ENCODE measurements around the gene ANAPC16.
"Not testable (repeated sequence)": the region's sequence is repeated elsewhere in the genome, so short reads cannot be mapped to it uniquely, and the experiment has no call there.

Gene ANAPC16

GRCh38 chr10:72211381-72211780, 4.4 kb upstream of the ANAPC16 start:
- FAIRE-seq; DNase-seq (ENCODE audit: low spot score): not testable (repeated sequence)

DNA sequence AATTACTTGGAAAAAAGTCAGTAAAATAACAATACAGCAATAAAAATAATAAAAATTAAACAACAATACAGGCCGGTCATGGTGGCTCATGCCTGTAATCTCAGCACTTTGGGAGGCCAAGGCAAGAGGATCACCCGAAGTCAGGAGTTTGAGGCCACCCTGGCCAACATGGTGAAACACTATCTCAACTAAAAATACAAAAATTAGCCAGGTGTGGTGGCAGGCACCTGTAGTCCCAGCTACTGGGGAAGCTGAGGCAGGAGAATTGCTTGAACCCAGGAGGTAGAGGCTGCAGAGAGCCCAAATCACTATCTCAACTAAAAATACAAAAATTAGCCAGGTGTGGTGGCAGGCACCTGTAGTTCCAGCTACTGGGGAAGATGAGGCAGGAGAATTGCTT, 4.0 kb upstream of the ANAPC16 start:
- DNase-seq (ENCODE audit: low spot score): not testable (repeated sequence)

DNA sequence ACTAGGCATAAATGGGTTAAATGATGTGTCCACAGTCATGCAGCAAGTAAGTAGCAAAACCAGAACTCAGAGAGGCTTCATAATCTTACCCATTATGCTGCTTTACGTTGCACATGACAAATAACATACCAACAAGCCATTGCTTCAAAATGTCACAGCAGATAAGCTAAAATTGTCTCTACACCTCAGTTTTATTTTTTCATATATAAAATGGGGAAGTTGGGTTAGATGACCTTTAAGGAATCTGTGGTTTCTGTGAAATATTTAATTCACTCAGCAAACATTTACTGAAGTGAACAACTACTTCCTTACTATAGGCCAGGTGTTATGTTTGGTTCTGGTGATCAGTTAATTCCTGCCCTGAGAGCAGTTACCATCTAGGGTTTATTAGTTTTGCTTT, 2.5 kb downstream of the ANAPC16 start:
- no peak for FAIRE-seq
- no peak for DNase-seq (ENCODE audit: low spot score)

More for the DNA sequence above, 4.0 kb upstream of the ANAPC16 start:
- not testable (repeated sequence) for FAIRE-seq

DNA sequence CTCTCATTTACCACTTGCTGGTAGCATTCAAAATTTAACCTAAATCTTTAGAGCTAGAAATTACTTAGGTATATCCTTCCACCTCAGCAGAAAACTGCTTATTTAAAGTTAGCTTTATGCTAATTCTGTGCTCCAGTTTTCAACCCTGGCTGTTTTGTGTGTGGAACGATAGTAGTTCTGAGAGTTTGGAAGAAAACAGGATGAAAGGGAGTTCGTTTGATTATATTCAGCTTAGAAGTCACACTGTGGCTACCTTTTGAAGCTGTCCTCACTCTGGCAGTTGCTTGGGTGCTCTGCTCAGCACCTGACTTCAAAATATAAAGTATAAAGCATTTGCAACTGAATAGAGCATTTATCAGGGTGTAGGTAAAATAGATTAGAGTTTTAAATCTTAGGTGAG, 2.9 kb downstream of the ANAPC16 start:
- no peak for FAIRE-seq
- DNase-seq (ENCODE audit: low spot score): no peak

DNA sequence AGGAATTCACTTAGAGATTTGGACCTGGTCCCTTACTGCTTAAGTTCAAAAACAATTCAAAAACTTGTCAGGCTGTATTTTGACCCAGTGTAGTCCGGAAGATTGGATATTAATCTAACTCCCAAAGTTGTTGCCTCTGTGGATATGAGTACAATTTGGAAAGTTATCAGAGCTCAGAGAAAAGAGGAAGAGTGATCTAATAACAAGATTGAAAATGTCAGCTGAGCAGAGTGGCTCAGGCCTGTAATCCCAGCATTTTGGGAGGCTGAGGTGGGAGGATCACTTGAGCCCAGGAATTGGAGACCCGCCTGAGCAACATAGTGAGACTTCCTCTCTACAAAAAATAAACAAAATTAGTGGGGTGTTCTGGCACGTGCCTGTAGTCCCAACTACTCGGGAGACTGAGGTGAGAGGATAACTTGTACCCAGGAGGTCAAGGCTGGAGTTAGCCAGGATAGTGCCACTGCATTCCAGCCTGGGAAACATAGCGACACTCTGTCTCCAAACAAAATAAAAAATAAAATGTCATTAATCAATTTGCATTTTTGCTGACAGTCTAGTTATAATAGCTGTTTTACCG, 3.5 kb downstream of the ANAPC16 start:
- DNase-seq (ENCODE audit: low spot score) (no peak), FAIRE-seq (no peak)

DNA sequence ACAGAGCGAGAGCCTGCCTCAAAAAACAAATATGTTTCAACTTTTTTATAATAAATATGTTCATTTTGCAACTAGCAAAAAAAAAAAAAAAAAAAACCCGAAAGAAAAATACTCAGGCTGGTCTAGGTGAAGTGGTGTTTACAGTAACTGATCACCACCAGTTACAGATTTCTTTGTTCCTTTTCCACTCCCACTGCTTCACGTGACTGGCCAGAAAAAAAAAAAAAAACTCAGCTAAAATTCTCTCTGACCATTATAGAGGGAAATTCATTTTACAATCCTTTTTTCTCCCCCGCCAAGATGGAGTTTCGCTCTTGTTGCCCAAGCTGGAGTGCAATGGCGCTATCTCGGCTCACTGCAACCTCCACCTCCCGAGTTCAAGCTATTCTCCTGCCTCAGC, 4.8 kb downstream of the ANAPC16 start:
- DNase-seq (ENCODE audit: low spot score): no peak
- FAIRE-seq: no peak

- FAIRE-seq (no peak), DNase-seq (ENCODE audit: low spot score) (no peak)
Measured at GRCh38 chr10:72221278-72221677, 5.5 kb downstream of the ANAPC16 start.

- no peak for FAIRE-seq
- no peak for DNase-seq (ENCODE audit: low spot score)
Measured at GRCh38 chr10:72223743-72224101, 7.9 kb downstream of the ANAPC16 start.

GRCh38 chr10:72224191-72224590, 8.4 kb downstream of the ANAPC16 start:
- not testable (repeated sequence) for DNase-seq (ENCODE audit: low spot score)

GRCh38 chr10:72226418-72227027, 10.7 kb downstream of the ANAPC16 start:
- DNase-seq (ENCODE audit: low spot score) (no peak), FAIRE-seq (no peak)

More at GRCh38 chr10:72224191-72224590, 8.4 kb downstream of the ANAPC16 start:
- not testable (repeated sequence) for FAIRE-seq

GRCh38 chr10:72227826-72228225, 12.0 kb downstream of the ANAPC16 start:
- FAIRE-seq (no peak), DNase-seq (ENCODE audit: low spot score) (no peak)

GRCh38 chr10:72228318-72228751, 12.5 kb downstream of the ANAPC16 start:
- no peak for FAIRE-seq

GRCh38 chr10:72229261-72230251, 13.7 kb downstream of the ANAPC16 start:
- DNase-seq (ENCODE audit: low spot score) (no peak), FAIRE-seq (no peak)

More at GRCh38 chr10:72228318-72228751, 12.5 kb downstream of the ANAPC16 start:
- DNase-seq (ENCODE audit: low spot score): no peak

DNA sequence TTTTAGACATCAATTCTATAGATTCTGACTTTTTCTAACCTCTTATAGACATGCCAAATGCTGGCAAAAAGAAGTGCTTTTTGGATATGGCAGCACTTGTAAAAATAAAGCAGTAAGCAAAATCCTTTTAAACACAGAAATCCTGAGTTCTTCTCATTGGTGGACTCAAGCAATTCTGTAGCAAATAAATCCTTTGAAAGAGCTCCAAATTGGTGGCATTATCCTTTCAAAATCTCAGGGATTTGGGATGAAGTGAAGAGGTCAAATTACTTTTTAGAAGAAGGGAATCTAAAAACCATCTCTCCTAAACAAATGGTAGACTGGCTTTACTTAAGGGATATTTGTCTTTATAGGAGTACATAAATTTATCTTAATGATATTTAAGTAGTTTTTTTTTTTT, 17.8 kb downstream of the ANAPC16 start:
- no peak for DNase-seq (ENCODE audit: low spot score)
- FAIRE-seq: no peak

DNA sequence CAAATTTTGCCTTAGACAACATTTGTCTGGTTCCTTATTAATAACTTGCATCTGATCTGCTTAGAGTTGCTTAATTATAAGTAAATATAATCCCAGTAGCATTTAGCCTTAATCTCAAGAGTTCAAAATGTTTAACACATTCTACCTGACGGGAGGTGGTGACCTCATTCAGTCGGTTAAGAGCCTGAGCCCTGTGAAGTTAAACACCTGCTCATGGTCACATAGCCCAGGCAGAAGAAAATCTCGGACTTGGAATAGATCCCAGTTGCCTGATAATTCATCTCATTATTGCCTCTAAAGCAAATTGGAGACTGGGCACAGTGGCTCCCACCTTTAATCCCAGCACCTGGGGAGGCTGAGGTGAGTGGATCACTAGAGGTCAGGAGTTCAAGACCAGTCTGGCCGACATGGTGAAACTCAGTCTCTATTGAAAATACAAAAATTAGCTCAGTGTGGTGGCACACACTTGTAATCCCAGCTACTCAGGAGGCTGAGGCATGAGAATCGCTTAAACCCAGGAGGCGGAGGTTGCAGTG, 18.8 kb downstream of the ANAPC16 start:
- no peak for FAIRE-seq

DNA sequence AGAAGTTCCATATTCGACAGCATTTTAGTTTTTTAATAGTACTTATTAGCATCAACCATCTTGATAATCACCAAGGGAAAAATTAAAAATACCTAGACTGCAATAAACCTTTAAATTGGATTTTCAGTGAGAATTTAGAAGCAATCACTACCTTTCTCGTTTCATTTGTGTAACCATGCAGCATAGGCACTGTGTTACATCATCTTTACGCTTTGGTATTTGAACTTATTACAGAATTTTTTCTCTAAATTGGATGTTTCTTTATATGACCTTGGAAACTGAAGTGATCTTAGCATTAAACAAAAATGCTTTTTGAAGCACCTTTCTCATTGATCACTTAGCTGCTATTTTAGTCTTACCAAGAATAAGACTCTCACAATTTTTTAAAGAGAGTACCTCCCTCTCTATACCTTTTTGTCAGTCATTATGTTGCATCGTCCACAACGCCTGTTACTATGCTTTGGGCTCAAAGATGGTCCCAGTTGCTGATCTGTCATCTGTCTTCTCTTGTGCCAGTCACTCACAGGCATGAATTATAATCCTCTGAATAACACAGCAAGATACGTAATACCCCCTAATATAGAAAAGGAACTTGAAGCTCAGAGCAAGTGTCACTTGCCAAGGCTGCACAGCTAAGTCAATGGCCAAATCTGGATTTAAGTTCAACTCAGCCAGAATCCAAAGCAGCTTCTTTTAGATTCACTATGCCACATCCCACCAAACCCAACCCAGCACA, 19.9 kb downstream of the ANAPC16 start:
- DNase-seq (ENCODE audit: low spot score): no peak
- no peak for FAIRE-seq

More for the DNA sequence above, 18.8 kb downstream of the ANAPC16 start:
- DNase-seq (ENCODE audit: low spot score): no peak

DNA sequence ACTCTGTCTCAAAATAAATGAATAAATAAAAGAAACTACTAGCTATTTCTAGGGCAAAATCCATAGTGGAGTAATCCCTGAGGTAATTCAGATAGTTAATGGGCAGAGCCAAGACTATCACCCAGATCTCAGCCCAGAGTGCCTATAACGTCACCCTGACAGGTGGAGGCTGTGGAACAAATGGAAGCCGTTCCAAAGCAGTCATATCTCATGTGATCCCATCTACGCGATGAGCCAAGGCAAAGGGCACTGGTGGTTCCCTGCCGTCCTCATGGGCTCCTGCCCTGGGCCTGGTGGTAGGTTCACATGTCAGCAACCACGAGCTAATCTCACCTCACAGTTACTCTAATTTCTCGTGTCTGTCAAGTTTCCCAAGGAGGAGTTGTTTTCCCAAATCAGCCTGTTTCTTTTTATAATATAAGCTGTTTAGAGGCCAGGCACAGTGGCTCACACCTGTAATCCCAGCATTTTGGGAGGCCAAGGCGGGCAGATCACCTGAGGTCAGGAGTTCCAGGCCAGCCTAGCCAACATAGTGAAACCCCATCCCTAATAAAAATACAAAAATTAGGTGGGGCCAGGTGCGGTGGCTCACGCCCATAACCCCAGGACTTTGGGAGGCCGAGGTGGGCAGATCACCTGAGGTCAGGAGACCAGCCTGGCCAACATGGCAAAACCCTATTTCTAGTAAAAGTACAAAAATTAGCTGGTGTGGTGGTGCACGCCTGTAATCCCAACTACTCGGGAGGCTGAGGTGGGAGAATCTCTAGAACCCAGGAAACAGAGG, 22.8 kb downstream of the ANAPC16 start:
- DNase-seq (ENCODE audit: low spot score) (no peak), FAIRE-seq (no peak)

DNA sequence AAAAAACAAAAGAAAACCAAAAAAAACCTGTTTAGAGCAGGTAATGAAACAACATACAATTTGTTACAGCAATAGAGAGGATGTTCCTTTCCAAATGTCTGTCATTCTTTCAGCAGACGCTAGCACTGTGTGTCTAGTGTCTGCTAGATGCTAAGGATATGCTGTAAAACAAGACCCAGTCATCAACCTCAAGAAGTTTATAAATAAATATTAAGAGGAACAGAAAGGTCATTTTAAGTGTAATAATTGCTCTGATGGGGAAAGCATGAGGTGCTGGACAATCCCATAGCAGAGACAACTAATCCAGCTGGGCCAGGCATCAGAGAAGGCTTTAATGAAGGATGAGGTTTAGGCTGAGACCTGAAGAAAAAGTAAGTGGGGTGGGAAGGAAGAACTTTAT, 23.6 kb downstream of the ANAPC16 start:
- DNase-seq (ENCODE audit: low spot score) (no peak), FAIRE-seq (no peak)

DNA sequence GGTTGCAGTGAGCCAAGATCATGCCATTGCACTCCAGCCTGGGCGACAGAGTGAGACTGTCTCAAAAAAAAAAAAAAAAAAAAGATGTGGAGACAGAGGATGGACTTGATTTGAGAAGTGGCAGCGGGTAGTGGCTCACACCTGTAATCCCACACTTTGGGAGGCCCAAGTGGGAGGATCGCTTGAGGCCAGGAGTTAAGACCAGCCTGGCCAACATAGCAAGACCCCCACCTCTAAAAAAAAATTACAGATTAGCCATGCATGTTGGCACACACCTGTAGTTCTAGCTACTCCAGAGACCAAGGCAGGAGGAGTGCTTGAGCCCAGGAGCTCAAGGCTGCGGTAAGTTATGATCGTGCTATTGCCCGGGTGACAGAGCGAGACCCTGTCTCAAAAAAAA, 24.6 kb downstream of the ANAPC16 start:
- FAIRE-seq: no peak
- no peak for DNase-seq (ENCODE audit: low spot score)

DNA sequence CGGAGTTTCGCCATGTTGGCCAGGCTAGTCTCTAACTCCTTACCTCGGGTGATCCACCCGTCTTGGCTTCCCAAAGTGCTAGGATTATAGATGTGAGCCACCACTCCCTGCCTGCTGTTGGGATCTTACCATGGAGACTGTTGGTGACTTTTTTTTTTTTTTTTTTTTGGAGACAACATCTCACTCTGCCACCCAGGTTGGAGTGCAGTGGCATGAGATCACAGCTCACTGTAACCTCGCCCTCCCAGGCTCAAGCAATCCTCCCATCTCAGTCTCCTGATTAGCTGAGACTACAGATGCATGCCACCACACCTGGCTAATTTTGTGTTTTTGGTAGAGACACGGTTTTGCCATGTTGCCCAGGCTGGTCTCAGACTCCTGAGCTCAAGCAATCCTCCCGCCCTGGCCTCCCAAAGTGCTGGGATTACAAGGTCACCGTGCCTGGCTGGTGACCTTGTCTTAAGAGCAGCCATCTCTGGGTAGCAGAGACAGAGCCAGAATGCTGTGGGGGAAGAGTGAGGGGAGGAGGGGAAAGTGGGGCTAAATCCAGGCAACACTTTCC, 26.0 kb downstream of the ANAPC16 start:
- DNase-seq (ENCODE audit: low spot score) (no peak), FAIRE-seq (no peak)

Measured in urothelium cell line (cell line).